Measurements from ENCODE around the gene NFXL1. TPM values are rescaled to one million over a fixed set of nuclear protein-coding genes. Genes with fewer than 3 reads are reported as not detected.

NFXL1 gene
- total RNA-seq, 1 donor: 5.8 TPM

DNA sequence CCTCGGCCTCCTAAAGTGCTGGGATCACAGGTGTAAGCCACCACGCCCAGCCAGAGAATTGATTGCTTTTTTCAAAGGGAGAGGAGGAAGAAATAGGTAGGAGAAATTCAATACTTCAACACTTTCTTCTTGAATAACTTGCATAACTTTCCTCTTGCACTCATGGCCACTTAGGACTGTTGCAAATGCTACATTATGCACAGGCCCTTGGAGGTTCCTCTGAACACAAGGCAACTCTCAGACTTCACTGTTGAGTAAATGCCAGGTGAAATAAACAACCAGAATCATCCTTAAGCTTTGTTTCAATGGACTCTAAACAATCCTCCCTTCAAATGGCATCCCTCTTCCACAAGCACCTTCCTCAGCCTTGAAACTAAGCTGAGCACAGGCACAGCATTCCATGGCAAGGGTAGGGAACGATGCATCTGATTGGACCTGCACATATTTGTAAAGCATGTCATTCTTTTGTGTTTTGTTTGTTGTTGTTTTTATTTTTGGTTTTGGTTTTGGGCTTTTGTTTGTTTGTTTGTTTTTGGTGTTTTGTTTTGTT, 104.7 kb downstream of the NFXL1 start:
- no peak overlapping the region for H3K27ac ChIP-seq (ENCODE audit: low read depth, low read length)
- no peak overlapping the region for H3K4me3 ChIP-seq (ENCODE audit: insufficient read depth, low read length)
- H3K27me3 ChIP-seq (ENCODE audit: insufficient read depth, low read length): no peaks in the 10 kb centered on the region
- H3K4me2 ChIP-seq (ENCODE audit: insufficient read depth, low read length): no peak overlapping the region
- H3K9me3 ChIP-seq (ENCODE audit: low read depth, low read length): no peaks in the 10 kb centered on the region
- no peak overlapping the region for H2AFZ ChIP-seq (ENCODE audit: low read length)
- no peak for DNase-seq (ENCODE audit: insufficient read length, low spot score, missing footprints)
- TF ChIP-seq, protein P1, sequence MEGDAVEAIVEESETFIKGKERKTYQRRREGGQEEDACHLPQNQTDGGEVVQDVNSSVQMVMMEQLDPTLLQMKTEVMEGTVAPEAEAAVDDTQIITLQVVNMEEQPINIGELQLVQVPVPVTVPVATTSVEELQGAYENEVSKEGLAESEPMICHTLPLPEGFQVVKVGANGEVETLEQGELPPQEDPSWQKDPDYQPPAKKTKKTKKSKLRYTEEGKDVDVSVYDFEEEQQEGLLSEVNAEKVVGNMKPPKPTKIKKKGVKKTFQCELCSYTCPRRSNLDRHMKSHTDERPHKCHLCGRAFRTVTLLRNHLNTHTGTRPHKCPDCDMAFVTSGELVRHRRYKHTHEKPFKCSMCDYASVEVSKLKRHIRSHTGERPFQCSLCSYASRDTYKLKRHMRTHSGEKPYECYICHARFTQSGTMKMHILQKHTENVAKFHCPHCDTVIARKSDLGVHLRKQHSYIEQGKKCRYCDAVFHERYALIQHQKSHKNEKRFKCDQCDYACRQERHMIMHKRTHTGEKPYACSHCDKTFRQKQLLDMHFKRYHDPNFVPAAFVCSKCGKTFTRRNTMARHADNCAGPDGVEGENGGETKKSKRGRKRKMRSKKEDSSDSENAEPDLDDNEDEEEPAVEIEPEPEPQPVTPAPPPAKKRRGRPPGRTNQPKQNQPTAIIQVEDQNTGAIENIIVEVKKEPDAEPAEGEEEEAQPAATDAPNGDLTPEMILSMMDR (IDR thresholded peaks at IDR 0.05; ENCODE audit: extremely low read depth, low read depth, low read length): no peak
- H3K4me1 ChIP-seq (ENCODE audit: insufficient read depth, low read length): no peaks in the 10 kb centered on the region
- H4K20me1 ChIP-seq (ENCODE audit: insufficient read depth, low read length): no peaks in the 10 kb centered on the region
- H3K79me2 ChIP-seq (ENCODE audit: insufficient read depth, low read length): no peaks in the 10 kb centered on the region
- no peaks in the 10 kb centered on the region for H3K36me3 ChIP-seq (ENCODE audit: insufficient read depth, low read length)

DNA sequence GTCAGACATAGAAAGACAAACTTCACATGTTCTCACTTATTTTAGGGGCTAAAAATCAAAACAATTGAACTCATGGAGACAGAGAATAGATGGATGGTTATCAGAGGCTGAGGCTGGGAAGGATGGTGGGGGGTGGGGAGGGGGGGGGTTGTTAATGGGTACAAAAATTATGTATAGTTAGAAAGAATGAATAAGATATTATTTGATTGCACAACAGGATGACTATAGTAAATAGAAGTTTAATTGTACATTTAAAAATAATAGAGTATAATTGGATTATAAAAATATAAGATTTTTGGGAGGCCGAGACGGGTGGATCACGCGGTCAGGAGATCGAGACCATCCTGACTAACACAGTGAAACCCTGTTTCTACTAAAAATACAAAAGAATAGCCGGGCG, 109.8 kb downstream of the NFXL1 start:
- no peaks in the 10 kb centered on the region for H3K9me3 ChIP-seq (ENCODE audit: low read depth, low read length)
- H3K4me1 ChIP-seq (ENCODE audit: insufficient read depth, low read length): no peaks in the 10 kb centered on the region
- TF ChIP-seq, protein P1 (IDR thresholded peaks at IDR 0.05; ENCODE audit: extremely low read depth, low read depth, low read length): no peak
- H3K27me3 ChIP-seq (ENCODE audit: insufficient read depth, low read length): no peaks in the 10 kb centered on the region
- no peaks in the 10 kb centered on the region for H3K36me3 ChIP-seq (ENCODE audit: insufficient read depth, low read length)
- H3K27ac ChIP-seq (ENCODE audit: low read depth, low read length): no peak overlapping the region
- no peak overlapping the region for H2AFZ ChIP-seq (ENCODE audit: low read length)
- no peaks in the 10 kb centered on the region for H4K20me1 ChIP-seq (ENCODE audit: insufficient read depth, low read length)
- no peak for DNase-seq (ENCODE audit: insufficient read length, low spot score, missing footprints)
- no peaks in the 10 kb centered on the region for H3K79me2 ChIP-seq (ENCODE audit: insufficient read depth, low read length)
- no peak overlapping the region for H3K4me3 ChIP-seq (ENCODE audit: insufficient read depth, low read length)
- H3K4me2 ChIP-seq (ENCODE audit: insufficient read depth, low read length): no peak overlapping the region

DNA sequence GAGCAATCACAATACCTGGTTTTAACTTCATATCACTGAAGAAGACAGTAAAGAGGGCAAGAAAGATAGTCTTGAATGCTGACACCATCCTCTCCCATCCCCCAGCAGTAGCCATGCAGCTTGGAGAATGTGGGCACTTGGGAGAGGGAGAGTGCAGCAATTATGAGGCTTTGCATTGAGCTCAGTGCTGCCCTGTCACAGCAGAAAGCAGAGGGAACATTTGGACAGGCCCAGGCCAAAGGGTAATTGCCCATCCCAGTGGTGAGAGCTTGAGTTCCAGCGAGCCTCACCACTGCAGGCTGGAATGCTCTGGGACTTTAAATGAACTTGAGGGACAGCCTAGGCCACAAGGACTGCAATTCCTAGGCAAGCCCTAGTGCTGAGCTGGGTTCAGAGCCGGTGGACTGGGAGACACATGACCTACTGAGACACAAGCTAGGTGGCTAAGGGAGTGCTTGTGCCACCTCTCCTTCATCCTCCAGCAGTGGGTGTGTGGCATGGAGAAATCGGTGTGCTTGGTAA, 112.8 kb downstream of the NFXL1 start:
- Histone ChIP-seq H3K36me3 (ENCODE audit: insufficient read depth, low read length) (no peaks in the 10 kb centered on the region), H3K79me2 (ENCODE audit: insufficient read depth, low read length) (no peaks in the 10 kb centered on the region), H3K27ac (ENCODE audit: low read depth, low read length) (no peak overlapping the region), H2AFZ (ENCODE audit: low read length) (no peak overlapping the region), H3K9me3 (ENCODE audit: low read depth, low read length) (no peaks in the 10 kb centered on the region), H3K4me2 (ENCODE audit: insufficient read depth, low read length) (no peak overlapping the region), H4K20me1 (ENCODE audit: insufficient read depth, low read length) (no peaks in the 10 kb centered on the region), H3K27me3 (ENCODE audit: insufficient read depth, low read length) (no peaks in the 10 kb centered on the region), H3K4me3 (ENCODE audit: insufficient read depth, low read length) (no peak overlapping the region), H3K4me1 (ENCODE audit: insufficient read depth, low read length) (no peaks in the 10 kb centered on the region)
- TF ChIP-seq, protein P1 (IDR thresholded peaks at IDR 0.05; ENCODE audit: extremely low read depth, low read depth, low read length): no peak
- no peak for DNase-seq (ENCODE audit: insufficient read length, low spot score, missing footprints)

DNA sequence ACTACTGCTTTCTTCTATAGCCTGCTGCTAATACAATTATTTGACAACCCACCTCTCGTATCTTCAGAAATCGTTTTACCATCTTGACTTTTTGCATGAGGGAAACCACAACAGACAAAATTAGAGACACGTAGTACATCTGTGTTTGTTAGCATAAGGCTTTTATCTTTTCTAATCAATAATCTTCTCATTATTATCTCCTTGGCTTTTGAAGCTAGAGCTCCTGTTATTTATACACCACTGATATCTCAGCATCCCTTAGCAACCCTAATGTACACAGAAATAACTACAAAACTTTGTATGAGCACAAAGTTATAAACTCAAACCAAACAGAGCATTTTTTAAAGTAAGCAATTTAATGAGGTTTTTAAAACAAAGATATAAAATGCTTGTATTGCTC, 116.2 kb downstream of the NFXL1 start:
- TF ChIP-seq, protein P1 (IDR thresholded peaks at IDR 0.05; ENCODE audit: extremely low read depth, low read depth, low read length): no peak
- Histone ChIP-seq H3K27ac (ENCODE audit: low read depth, low read length) (no peak overlapping the region), H3K4me3 (ENCODE audit: insufficient read depth, low read length) (no peak overlapping the region), H4K20me1 (ENCODE audit: insufficient read depth, low read length) (no peaks in the 10 kb centered on the region), H3K4me2 (ENCODE audit: insufficient read depth, low read length) (no peak overlapping the region), H3K4me1 (ENCODE audit: insufficient read depth, low read length) (no peaks in the 10 kb centered on the region), H3K27me3 (ENCODE audit: insufficient read depth, low read length) (peaks cover 7% of the 10 kb centered on the region), H3K9me3 (ENCODE audit: low read depth, low read length) (no peaks in the 10 kb centered on the region), H3K79me2 (ENCODE audit: insufficient read depth, low read length) (no peaks in the 10 kb centered on the region), H2AFZ (ENCODE audit: low read length) (no peak overlapping the region), H3K36me3 (ENCODE audit: insufficient read depth, low read length) (no peaks in the 10 kb centered on the region)
- no peak for DNase-seq (ENCODE audit: insufficient read length, low spot score, missing footprints)

Other genes with a start within 250 kb of the NFXL1 start
- 0.36 and 0.88 TPM in 2 replicates for gene CORIN, start 76.5 kb downstream of the NFXL1 start, total RNA-seq
- not detected in 2 replicates for gene CNGA1, start 102.1 kb upstream of the NFXL1 start, total RNA-seq
- under 0.01 and 0.29 TPM in 2 replicates for gene NIPAL1, start 102.2 kb upstream of the NFXL1 start, total RNA-seq
- 0.59 and 0.72 TPM in 2 replicates for gene TXK, start 219.7 kb upstream of the NFXL1 start, total RNA-seq

Measured in osteoblast (primary cell).